ENCODE results near the gene CLASP2.
"Not testable (repeated sequence)": the region's sequence is repeated elsewhere in the genome, so short reads cannot be mapped to it uniquely, and the experiment has no call there.

The CLASP2 gene

GRCh38 chr3:33717866-33718594 lies at the start of gene CLASP2:
CLASP2 (minus strand) TSS chr3:33718254; CDS start chr3:33718002, 252 bp downstream.
- in situ Hi-C loops (cut with HindIII; ENCODE audit: low sequenced_read_pairs): no loop called here

GRCh38 chr3:33758864-33759263 lies 40.8 kb upstream of the CLASP2 start:
- in situ Hi-C loops (cut with HindIII; ENCODE audit: low sequenced_read_pairs): no loop called here

DNA sequence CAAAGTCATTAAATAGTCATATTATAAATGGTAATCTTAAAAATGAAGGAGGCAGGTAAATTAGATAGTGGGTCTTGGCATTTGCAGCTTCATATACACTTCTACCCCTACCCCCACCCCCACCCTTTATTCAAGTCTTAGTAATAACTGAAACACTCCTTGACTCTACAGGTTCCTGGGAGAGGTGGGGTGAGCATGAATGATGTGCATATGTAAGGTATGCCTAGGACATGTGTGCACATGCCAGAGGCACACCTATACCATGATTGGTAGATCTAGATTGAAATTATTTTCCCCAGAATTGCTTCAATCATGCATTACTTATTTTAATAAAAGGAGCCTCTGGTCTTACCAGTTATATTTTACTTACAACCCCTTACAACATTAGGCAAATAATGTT lies 40.2 kb upstream of the CLASP2 start:
- in situ Hi-C loops (cut with HindIII; ENCODE audit: low sequenced_read_pairs): no loop called here

DNA sequence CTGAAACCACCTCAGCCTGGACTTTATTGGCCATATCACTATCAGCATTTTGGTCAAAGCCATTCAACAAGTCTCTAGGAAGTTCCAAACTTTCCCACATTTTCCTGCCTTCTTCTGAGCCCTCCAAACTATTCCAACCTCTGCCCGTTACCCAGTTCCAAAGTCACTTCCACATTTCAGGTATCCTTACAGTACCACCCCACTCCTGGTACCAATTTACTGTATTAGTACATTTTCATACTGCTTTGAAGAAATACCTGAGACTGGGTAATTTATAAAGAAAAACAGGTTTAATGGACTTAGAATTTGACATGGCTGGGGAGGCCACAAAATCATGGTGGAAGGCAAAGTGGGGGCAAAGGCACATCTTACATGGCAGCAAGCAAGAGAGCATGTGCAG lies 36.3 kb upstream of the CLASP2 start:
- in situ Hi-C loops (cut with HindIII; ENCODE audit: low sequenced_read_pairs): not testable (repeated sequence)

- in situ Hi-C loops (cut with HindIII; ENCODE audit: low sequenced_read_pairs): no loop called here
Observed at GRCh38 chr3:33751336-33751735, 33.3 kb upstream of the CLASP2 start.

DNA sequence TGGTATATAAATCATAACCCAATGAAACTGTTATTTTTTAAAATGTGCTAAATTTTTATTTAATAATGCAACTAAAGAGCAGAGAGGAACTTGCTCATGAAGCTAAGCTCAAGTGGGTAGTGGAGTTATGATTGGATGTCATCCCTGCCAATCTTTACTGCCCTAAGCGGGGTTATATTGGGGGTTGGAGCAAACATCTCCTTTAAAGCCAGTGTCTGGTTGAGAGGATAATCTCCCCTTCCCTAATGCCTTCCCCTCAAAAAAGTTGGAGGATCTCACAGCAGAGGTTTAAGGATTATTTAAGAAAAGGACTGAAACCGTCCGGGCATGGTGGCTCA lies 32.1 kb upstream of the CLASP2 start:
- in situ Hi-C loops (cut with HindIII; ENCODE audit: low sequenced_read_pairs): no loop called here

DNA sequence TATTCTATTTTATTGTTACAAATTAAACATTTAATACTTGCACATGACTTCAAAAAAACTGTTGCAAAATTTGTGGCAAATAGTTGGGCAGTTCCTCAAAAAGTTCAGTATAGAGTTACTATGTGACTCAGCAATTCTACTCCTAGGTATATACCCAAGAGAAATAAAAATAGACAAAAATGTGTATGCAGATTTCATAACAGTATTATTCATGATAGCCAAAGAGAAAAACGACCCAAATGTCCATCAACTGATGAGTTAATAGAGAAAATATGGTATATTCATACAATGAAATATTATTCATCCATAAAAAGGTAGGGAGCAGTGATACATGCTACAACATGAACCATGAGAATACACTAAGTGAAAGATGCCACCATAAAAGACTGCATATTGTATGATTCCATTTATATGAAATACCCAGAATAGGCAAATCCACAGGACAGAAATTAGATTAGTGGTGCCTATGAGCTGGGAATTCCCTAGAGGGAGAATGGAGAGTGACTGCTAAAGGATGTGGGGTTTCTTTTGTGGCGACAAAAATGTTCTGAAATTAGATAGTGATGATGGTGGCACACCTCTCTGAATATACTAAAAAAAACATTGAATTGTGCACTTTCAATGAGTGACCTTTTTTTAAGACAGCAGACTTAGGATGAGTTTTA lies 31.6 kb upstream of the CLASP2 start:
- in situ Hi-C loops (cut with HindIII; ENCODE audit: low sequenced_read_pairs): no loop called here

DNA sequence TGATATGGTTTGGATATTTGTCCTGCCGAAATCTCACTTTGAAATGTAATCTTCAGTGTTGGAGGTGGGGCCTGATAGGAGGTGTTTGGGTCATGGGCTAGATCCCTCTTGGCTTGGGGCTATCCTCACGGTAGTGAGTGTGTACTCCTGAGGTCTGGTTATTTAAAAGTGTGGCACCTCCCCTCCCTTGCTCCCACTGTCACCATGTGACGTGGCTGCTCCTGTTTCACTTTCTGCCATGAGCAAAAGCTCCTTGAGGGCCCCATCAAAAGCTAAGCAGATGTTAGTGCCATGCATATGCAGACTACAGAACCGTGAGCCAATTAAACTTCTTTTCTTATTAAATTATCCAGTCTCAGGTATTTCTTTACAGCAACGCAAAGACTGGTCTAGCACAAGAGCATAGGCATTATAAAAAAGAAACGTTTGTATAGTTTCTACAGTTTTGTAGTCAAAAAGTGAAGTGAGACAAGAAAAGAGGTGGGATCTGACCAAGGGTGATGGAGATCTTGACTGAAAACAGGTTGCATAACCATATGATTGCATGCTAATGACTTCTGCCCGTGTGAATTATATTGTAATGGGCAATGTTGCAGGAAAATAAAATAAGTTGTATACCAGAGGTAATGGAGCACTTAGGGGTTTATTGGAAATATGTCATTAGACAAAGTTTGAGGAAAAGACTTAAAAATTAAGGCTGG lies 28.5 kb upstream of the CLASP2 start:
- in situ Hi-C loops (cut with HindIII; ENCODE audit: low sequenced_read_pairs): no loop called here

GRCh38 chr3:33737146-33737545 lies 19.1 kb upstream of the CLASP2 start:
- in situ Hi-C loops (cut with HindIII; ENCODE audit: low sequenced_read_pairs): no loop called here

DNA sequence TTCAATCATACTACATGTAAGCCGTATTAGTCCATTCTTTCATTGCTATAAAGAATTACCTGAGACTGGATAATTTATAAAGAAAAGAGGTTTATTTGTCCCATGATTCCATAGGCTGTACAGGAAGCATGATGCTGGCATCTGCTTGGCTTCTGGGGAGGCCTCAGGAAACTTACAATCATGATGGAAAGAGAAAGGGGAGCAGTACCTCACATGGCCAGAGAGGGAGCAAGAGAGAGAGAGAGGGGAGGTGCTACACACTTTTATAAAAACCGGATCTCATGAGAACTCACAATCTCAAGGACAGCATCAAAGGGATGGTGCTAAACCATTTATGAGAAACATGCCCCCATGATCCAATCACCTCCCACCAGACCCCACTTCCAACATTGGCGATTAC lies 14.3 kb upstream of the CLASP2 start:
- in situ Hi-C loops (cut with HindIII; ENCODE audit: low sequenced_read_pairs): no loop called here

DNA sequence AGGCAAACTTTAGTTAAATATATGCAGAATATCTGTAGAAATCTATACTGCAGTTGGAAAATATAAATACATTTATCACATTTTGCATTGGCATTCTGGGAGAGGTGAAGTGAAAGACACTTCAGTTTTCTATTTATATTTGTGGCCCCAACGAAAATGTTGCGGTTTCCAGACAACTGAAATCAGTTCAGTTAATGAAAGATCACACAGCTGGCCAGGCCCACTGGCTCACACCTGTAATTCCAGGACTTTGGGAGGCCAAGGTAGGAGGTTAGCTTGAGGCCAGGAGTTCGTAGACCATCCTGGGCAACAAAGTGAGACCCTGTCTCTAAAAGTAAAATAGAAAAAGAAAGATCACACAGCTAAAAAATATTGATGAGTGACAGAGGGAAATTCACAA lies 11.9 kb upstream of the CLASP2 start:
- in situ Hi-C loops (cut with HindIII; ENCODE audit: low sequenced_read_pairs): no loop called here

DNA sequence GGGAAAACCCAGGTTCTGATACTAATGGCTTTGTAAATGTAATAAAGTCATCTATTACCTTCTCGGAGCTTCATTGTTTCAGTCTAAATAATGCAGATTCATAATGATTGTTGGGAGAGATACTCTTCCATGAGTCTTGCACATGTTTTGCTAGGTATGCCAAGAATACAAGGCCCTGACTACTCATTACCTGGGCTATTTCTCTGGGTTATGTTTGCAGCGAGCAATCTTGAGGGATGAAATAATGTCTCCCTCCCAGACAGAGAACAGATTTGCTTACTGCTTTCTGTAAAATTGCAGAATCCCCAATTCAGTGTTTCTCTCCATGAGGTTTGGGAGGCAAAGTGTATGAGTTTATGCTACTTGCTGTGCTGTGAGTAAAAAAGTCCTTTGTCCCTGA lies 6.2 kb upstream of the CLASP2 start:
- in situ Hi-C loops (cut with HindIII; ENCODE audit: low sequenced_read_pairs): no loop called here

DNA sequence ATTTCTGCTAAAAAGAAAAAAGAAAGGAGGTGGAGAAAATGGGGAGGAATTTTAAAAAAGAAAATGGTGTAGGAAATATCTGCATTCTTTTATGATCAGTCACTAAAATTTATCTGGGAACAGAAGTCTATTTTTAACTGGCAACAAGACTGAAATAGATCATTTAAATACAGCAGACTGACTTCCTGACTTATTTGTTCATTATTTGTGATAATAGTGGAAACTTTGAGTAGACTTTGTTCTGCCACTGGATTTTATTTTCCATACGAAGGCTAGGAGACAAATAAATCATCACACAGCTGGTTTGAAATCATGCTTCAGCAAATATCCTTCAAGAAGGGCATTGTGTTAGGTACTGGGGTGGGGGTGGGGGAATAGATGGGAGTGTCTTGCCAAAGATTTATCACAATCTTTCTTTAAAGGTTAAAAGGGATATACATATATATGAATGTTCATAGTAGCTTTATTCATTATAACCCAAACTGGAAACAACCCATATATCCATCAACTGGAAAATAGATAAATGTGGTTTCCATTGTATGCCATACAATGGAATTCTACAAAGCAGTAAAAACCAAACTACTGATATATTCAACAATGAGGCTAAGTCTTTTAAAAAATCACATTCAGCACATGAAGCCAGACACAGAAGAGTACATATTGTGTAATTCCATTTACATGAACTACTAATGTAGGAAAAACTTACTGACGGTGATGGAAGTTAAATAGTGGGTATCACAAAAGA lies 4.7 kb upstream of the CLASP2 start:
- in situ Hi-C loops (cut with HindIII; ENCODE audit: low sequenced_read_pairs): no loop called here

DNA sequence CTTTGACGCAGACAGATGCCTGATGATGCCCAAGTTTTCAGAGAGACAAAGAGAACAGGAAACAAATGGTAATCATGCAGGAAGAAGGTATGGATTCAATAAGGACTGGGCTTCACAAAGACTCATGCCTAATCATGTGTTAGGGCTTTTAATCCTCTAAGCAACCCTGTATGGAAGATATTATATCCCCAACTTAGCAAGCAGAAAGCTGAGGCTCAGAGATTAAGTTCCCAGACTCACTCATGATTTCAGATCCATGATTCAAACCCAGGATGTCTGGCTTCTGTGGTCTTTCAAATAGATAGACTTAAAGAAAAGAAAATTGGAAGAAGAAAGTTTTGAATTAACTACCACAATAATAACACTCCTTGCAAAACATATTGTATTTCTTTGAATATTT lies 4.1 kb upstream of the CLASP2 start:
- in situ Hi-C loops (cut with HindIII; ENCODE audit: low sequenced_read_pairs): no loop called here

GRCh38 chr3:33718595-33718907 lies 497 bp upstream of the CLASP2 start:
- in situ Hi-C loops (cut with HindIII; ENCODE audit: low sequenced_read_pairs): no loop called here

DNA sequence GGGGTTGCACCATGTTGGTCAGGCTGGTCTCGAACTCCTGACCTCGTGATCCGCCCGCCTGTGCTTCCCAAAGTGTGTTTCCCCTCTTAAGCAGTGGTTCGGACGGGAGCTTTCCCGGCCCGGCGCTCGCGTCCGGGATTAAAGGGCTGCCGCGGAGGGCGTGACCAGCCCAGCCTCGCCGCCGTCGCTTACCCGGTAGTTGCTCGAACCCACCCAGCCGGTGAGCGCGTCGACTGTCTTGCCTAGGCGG lies 513 bp downstream of the CLASP2 start:
- in situ Hi-C loops (cut with HindIII; ENCODE audit: low sequenced_read_pairs): no loop called here

DNA sequence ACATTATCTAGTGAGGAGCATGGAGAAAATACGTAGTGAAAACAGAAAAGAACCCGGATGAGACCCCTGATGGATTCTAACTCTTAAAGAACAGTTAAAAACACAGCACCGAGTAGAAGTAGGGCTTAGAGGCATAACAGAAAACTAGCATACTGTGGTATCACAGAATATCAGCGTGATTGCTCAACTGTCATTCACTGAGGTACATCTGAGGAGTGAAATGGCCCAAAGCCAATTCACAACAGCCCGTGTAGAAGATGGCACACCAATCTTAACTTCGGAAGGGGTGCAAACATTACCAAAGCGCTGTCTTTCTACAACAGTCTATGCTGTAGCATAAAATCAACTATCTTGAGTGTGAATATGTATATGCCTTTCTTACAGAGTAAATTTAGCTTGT lies 1.8 kb downstream of the CLASP2 start:
- in situ Hi-C loops (cut with HindIII; ENCODE audit: low sequenced_read_pairs): no loop called here

- in situ Hi-C loops (cut with HindIII; ENCODE audit: low sequenced_read_pairs): no loop called here
Observed at GRCh38 chr3:33711100-33711499, 7.0 kb downstream of the CLASP2 start.

DNA sequence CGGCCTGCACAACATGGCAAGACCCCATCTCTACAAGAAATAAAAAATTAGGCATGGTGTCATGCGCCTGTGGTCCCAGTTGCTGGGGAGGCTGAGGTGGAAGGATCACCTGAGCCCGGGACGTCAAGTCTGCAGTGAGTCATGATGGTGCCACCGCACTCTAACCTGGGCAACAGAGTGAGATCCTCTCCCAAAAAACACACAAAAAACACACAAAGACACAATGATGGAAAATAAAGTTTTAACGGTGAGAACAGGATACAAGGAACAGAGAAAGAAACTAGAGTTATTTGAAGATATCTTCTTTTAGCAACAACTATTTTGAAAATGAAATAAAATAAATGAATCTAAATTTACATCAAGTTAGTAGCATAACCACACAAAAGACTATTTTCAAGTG lies 12.0 kb downstream of the CLASP2 start:
- in situ Hi-C loops (cut with HindIII; ENCODE audit: low sequenced_read_pairs): no loop called here

GRCh38 chr3:33704891-33705290 lies 13.2 kb downstream of the CLASP2 start:
- in situ Hi-C loops (cut with HindIII; ENCODE audit: low sequenced_read_pairs): no loop called here

GRCh38 chr3:33699275-33699674 lies 18.8 kb downstream of the CLASP2 start:
- in situ Hi-C loops (cut with HindIII; ENCODE audit: low sequenced_read_pairs): no loop called here

DNA sequence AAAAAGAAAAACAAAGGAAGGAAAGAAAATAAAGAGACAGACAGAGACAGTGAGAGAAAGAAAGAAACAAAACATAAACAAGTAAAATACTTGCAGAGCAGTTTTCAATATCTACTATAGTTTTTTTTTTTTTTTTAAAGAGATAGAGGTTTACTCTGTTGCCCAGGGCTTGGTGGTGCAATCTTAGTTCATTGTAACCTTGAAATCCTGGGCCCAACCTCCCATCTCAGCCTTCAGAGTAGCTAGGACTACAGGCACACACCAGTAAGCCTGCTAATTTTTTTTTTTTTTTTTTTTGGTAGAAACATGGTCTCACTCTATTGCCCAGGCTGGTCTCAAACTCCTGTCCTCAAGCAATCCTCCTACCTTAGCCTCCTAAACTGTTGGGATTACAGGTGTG lies 23.1 kb downstream of the CLASP2 start:
- in situ Hi-C loops (cut with HindIII; ENCODE audit: low sequenced_read_pairs): no loop called here
